HG03196 (cell line): ENCODE data around the gene PLPPR2.
A peak's percentile ranks its signal among the peaks of the same experiment; 100 is the strongest.
"Not testable (repeated sequence)": the region's sequence is repeated elsewhere in the genome, so short reads cannot be mapped to it uniquely, and the experiment has no call there.

Experiments
- ATAC-seq: cut with Tn5 transposase; IDR thresholded peaks from one replicate; pipeline ENCODE4 v1.9.1; 2021; ENCODE audit not compliant: unreplicated experiment

PLPPR2 gene

GRCh38 chr19:11339254-11340098 is 15.8 kb upstream of the PLPPR2 start, which contains the start of gene RAB3D:
Gene RAB3D (minus strand): TSS chr19:11339657. CDS start chr19:11337399, 2,258 bp downstream.
- peak; percentile 68 for ATAC-seq

- not testable (repeated sequence) for ATAC-seq
Measured at GRCh38 chr19:11340099-11340467, 15.1 kb upstream of the PLPPR2 start.

GRCh38 chr19:11342429-11342828 is 12.8 kb upstream of the PLPPR2 start:
- no peak for ATAC-seq

- no peak for ATAC-seq
Measured at GRCh38 chr19:11345122-11345803, 10.0 kb upstream of the PLPPR2 start.

GRCh38 chr19:11346104-11346940 is 8.9 kb upstream of the PLPPR2 start, which contains the start of the genes CCDC159 and TMEM205:
Gene CCDC159 (plus strand): TSS chr19:11346519. CDS start chr19:11346607, 88 bp downstream.
Gene TMEM205 (minus strand): TSS chr19:11346268. CDS start chr19:11345619, 649 bp downstream.
- ATAC-seq = peak; percentile 81

- ATAC-seq = no peak
Measured at GRCh38 chr19:11347546-11348039, 7.6 kb upstream of the PLPPR2 start.

- no peak for ATAC-seq
Measured at GRCh38 chr19:11349171-11349570, 6.1 kb upstream of the PLPPR2 start.

GRCh38 chr19:11354102-11354501 is 1.1 kb upstream of the PLPPR2 start:
- not testable (repeated sequence) for ATAC-seq

GRCh38 chr19:11356074-11356397 is 804 bp downstream of the PLPPR2 start:
- no peak for ATAC-seq

- no peak for ATAC-seq
Measured at GRCh38 chr19:11356676-11357550, 1.7 kb downstream of the PLPPR2 start.

- ATAC-seq = no peak
Measured at GRCh38 chr19:11359421-11359820, 4.2 kb downstream of the PLPPR2 start.

GRCh38 chr19:11361037-11361770 is 6.0 kb downstream of the PLPPR2 start:
- no peak for ATAC-seq

- ATAC-seq = no peak
Measured at GRCh38 chr19:11361771-11362731, 6.8 kb downstream of the PLPPR2 start.

- no peak for ATAC-seq
Measured at GRCh38 chr19:11363881-11364280, 8.6 kb downstream of the PLPPR2 start.

GRCh38 chr19:11364296-11364904 is 9.2 kb downstream of the PLPPR2 start:
- ATAC-seq = no peak

GRCh38 chr19:11364935-11365334 is 9.7 kb downstream of the PLPPR2 start:
- ATAC-seq = no peak

GRCh38 chr19:11365557-11366117 is 10.4 kb downstream of the PLPPR2 start:
- no peak for ATAC-seq

GRCh38 chr19:11367528-11367927 is 12.3 kb downstream of the PLPPR2 start:
- ATAC-seq = no peak
